HG03196 (cell line): ENCODE results near the gene RTP1.
A peak's percentile ranks its signal among the peaks of the same experiment; 100 is the strongest.
"Not testable (repeated sequence)": the region's sequence is repeated elsewhere in the genome, so short reads cannot be mapped to it uniquely, and the experiment has no call there.

Experiments used
- ATAC-seq: cut with Tn5 transposase; IDR thresholded peaks from one replicate; pipeline ENCODE4 v1.9.1; 2021; ENCODE audit not compliant: unreplicated experiment

The RTP1 gene

DNA sequence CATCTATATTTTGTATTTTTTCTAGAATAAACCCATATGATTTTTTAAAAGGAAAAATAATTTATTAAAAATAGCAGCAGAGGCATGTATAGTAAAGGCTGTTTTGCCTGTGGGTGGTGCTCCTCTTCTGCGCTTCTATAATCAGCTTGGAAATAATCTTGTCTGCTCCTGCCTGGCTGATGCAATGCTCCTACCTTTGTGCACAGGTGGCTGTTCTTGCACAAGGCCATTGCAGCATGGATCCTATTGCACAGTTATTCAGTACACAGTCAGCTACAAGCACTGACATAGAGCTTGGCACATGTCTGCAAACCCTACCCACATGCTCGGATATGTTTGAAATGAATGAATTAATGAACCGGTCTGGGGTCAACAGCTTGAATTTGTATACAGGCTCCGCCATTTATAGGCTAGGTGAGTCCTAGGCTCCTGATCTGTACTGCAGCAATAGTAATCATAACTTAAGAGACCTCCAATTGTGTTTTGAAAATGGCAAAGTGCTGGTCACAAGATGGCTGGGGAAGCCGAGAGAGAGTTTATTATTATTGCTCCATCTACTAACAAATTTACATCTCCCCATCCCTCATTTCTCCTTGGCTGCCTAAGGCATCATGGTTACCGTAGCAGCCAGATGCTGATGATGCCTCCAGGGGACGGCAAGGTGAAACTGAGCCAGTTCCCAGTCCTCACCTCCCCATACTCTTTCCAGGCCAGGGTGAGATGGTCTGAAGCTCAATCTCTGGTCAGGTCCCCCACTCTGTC is 532 bp upstream of the RTP1 start:
- ATAC-seq, result no peak

DNA sequence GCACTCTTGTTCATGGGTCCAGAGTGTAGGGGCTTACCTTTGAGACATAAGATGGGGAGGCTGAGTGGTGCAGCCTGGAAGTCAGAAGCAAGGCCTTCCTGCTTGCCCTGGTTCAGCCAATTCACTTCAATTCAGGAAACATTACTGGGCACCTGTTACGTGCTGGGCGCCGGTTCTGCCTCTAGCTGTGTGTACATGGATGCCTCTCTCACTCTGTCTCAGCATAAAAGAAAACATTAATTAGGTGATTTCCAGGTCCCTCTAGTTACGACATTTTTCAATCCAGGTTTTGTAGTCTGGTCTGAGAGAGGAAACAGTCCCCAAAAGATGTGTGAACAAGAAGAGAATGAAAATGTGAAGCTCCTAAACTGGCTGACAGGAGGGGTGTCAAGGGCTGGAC is 1.2 kb downstream of the RTP1 start:
- ATAC-seq, result no peak

DNA sequence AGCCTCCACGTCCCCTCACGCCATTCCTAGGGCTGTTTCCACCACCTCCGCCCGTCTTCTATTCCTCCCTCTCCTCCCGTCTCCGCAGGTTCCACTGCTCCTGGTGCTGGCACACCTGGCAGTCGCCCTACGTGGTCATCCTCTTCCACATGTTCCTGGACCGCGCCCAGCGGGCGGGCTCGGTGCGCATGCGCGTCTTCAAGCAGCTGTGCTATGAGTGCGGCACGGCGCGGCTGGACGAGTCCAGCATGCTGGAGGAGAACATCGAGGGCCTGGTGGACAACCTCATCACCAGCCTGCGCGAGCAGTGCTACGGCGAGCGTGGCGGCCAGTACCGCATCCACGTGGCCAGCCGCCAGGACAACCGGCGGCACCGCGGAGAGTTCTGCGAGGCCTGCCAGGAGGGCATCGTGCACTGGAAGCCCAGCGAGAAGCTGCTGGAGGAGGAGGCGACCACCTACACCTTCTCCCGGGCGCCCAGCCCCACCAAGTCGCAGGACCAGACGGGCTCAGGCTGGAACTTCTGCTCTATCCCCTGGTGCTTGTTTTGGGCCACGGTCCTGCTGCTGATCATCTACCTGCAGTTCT is 2.3 kb downstream of the RTP1 start:
- ATAC-seq, result not testable (repeated sequence)

GRCh38 chr3:187205683-187206082 is 8.4 kb downstream of the RTP1 start:
- ATAC-seq, result no peak

GRCh38 chr3:187207062-187207461 is 9.8 kb downstream of the RTP1 start:
- ATAC-seq, result no peak

DNA sequence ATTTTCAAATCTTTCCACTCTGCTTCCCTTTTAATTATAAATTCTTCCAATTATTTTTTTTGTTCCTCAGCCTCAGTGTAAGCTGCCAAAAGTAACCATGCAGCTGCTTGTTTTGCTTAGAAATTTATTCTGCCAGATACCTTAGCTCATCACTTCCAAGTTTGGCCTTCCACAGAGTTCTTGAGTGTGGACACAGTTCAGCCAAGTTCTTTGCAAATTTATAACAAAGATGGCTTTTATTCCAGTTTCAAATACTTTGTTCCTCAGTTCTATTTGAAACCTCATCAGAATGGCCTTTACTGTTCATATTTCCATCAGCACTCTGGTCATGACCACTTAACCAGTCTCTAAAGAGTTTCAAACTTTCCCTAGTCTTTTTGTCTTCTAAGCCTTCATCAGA is 10.3 kb downstream of the RTP1 start:
- ATAC-seq, result no peak

- no peak for ATAC-seq
Observed at GRCh38 chr3:187208159-187208558, 10.9 kb downstream of the RTP1 start.

DNA sequence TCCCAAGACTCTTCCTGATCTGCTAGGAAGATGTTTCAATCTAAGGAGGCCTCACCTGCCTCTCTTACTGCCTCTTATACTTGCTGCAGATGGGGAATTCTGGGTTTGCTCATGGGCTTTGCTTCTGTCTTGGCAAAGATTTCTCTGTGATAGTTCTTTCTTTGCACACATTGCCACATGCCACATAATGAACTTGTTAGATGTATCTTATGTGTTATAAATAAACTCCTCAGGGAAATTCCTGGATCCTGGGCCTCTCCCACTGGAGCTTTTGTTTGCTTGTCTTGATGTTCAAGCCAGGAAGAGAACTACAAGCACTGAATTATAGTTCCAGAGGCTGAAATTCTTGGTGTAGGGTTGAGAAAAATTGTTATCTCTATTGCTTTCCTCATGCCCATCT is 12.2 kb downstream of the RTP1 start:
- ATAC-seq, result no peak

DNA sequence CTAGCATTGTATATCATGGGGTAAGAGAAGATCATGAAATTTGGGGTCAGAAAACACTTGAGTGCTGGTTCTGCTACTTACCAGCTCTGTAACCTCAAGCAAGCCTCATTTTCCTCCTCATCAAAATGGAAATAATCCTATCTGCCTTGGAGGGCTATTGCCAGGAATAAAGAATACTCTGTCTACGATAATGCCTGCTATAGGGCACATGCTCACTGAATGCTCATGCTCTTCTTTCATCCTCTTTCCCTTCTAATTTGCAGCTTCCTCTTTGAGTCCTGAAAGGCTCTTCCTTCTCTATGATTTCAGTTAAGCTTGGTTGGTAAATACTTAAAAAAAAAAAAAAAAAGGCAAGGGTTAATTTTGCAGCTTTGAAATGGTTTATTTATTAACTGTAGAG is 12.8 kb downstream of the RTP1 start:
- ATAC-seq, result no peak

- ATAC-seq, result peak; percentile 91
Observed at GRCh38 chr3:187210545-187211327, 13.4 kb downstream of the RTP1 start.

- ATAC-seq, result no peak
Observed at GRCh38 chr3:187211532-187212195, 14.4 kb downstream of the RTP1 start.

DNA sequence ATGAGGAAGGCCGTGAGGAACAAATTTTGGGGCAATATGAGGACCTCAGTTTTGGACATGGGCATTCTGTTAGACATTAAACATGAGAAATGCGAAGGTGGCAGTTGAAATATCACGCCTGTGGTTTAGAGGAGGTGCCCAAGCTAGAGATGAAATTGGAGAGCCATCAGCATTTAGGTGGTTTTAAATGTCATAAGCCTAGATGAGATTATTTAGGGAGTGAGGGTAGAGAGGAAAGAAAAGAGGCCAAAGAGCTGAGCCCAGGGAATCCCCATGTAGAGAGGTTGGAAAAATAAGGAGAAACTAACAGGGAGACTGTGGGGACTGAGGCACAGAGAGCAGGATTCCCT is 14.9 kb downstream of the RTP1 start:
- no peak for ATAC-seq

- ATAC-seq, result no peak
Observed at GRCh38 chr3:187212705-187213104, 15.4 kb downstream of the RTP1 start.

DNA sequence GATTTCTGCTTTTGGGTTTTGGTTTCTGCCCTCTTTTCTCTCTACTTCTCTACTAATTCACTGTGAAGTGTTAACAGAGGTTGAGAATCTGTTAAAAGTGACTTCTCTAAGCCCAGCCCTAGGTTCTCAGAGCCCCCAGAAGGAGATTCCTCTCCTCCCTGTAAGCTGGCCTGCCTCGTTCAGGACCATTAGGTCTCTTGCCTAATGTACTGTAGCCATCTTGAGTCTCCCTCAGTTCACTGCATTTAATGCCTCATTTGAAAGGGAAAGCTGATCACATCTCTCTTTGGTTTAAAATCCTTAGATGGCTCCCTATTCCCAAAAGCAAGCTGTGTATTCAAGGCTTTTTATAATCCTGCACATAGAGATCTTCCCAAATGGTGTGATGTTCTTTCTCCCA is 16.3 kb downstream of the RTP1 start:
- ATAC-seq, result no peak

DNA sequence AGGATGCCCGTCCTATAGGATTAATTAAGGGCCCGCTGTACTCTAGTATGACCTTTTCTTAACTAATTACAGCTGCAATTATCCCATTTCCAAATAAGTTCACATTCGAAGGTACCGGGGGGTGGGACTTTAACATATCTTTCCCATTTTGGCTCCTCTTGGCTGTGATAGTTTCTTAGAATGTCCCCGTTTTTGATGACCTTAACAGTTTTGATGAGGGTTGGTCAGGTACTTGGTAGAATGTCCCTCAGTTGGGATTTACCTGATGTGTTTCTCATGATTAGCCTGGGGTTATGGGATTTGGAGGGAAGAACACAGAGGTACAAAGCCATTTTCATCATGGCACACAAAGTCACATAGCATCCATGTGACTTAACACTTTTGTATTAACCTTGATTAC is 18.2 kb downstream of the RTP1 start:
- no peak for ATAC-seq

DNA sequence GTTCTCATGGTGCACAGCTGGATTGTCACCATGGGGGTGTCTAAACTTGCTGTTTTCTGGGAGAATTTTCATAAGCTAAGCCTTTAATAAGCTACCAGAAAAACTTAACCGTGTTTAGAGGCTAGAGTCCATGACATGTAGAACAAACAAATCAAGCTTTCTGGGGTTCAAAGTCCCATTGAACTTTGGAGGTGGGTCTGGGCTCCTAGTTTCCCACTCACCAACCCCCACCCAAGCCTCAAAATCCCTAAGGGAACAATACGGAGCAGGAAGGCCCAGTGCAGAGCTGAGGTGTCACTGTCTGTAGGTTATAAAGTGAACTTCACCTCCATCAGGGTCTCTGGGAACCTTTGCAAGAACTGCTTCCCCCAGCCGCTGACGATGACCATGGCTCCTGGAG is 25.5 kb downstream of the RTP1 start:
- no peak for ATAC-seq

- no peak for ATAC-seq
Observed at GRCh38 chr3:187223799-187224198, 26.5 kb downstream of the RTP1 start.

GRCh38 chr3:187227658-187228258 is 30.5 kb downstream of the RTP1 start:
- ATAC-seq, result no peak

- ATAC-seq, result no peak
Observed at GRCh38 chr3:187228740-187229139, 31.5 kb downstream of the RTP1 start.

DNA sequence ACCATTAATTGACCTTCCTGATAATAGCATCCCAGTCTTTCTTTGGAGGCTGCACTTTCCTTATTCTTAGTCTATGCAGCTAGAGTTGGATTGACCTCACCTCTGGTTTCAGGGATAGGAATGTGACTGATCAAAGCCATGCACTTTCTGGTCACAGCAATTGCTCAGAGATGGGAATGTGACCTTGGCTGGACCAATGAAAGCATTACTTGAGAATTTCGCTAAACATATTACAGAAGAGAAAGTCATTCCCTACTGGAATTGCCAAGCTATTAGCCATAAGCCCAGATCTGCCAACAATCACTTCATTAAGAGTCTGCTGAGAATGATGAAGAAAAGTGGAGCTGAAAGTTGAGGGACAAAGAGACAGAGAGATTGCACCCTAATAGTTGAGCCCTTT is 32.7 kb downstream of the RTP1 start:
- ATAC-seq, result no peak

- ATAC-seq, result no peak
Observed at GRCh38 chr3:187236962-187237361, 39.7 kb downstream of the RTP1 start.
